Activated B cell treated with CpG ODN at 0.5 μM for 24 hours (primary cell): ENCODE measurements around the gene RIT1. TPM values are rescaled to one million over a fixed set of nuclear protein-coding genes. Genes with fewer than 3 reads are reported as not detected.

ENCODE experiments used
- ATAC-seq: fragments of 200-7000 bp; cut with Tn5 transposase; one replicate; pipeline ENCODE4 v1.10.0; 2021; ENCODE audit warnings: low read depth, mild to moderate bottlenecking, moderate library complexity
- CTCF ChIA-PET: fragments of 350-600 bp; sonication (Branson Sonifier 250); formaldehyde crosslinking; loops from one replicate; lab custom pipeline; 2021; ENCODE audit warnings: antibody characterized with exemption; lab: Charles Lee
- POLR2A ChIA-PET: fragments of 350-600 bp; sonication (Branson Sonifier 250); formaldehyde crosslinking; loops from one replicate; lab custom pipeline; 2021; ENCODE audit warnings: antibody characterized with exemption; lab: Charles Lee
- DNase-seq: peaks from one replicate; pipeline ENCODE4 v3.0.0; 2022
- H3K27ac Mint-ChIP-seq: one replicate; pipeline ENCODE4 v1.8.0; 2020; ENCODE audit warnings: mixed read lengths
- H3K27me3 Mint-ChIP-seq: one replicate; pipeline ENCODE4 v1.8.0; 2021; ENCODE audit warnings: mixed read lengths
- H3K36me3 Mint-ChIP-seq: one replicate; pipeline ENCODE4 v1.8.0; 2021; ENCODE audit warnings: low read depth, mixed read lengths
- H3K4me1 Mint-ChIP-seq: one replicate; pipeline ENCODE4 v1.8.0; 2021; ENCODE audit warnings: mixed read lengths
- H3K4me3 Mint-ChIP-seq: one replicate; pipeline ENCODE4 v1.8.0; 2020; ENCODE audit warnings: mild to moderate bottlenecking, mixed read lengths
- H3K9me3 Mint-ChIP-seq: one replicate; pipeline ENCODE4 v1.8.0; 2020; ENCODE audit warnings: mixed read lengths
- intact Hi-C: fragments of 100-400 bp; cut with micrococcal nuclease; formaldehyde crosslinking; loops from one replicate; pipeline ENCODE4 v1.15.1; 2024
- total RNA-seq: library from RNA; stranded (reverse); gene quantifications from 2 replicates; pipeline ENCODE4 v1.2.3, GENCODE V29; 2022
- TF ChIP-seq, protein P1 (sequence below): fragments of 200-600 bp; IDR thresholded peaks from one replicate; pipeline ENCODE4 v1.8.0; 2022; ENCODE audit warnings: antibody characterized with exemption, mild to moderate bottlenecking

RIT1 gene
- total RNA-seq, 1 donor from 2014 or later: 38.6 TPM

DNA sequence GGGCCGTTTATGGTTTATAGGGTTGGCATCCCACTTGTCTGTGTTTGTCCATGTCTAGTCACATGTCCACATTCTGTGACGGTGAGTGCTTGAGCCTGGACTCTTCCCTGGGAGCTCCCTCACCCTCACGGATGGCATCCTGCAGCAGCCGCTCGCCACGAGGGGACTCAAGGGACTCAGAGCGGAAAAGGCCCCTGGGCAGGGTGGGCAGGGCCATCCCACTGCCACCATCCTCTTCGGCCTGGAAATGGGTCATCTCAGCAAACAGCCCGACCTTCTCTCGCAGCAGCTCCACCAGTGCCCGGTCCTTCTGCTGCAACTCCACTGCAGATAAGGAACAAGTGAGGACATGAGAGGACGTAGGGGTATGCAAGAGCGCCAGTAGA, 41.3 kb upstream of the RIT1 start:
- H3K4me1 Mint-ChIP-seq: peaks cover 3% of the 10 kb centered on the region
- DNase-seq: no peak
- no peaks in the 10 kb centered on the region for H3K27me3 Mint-ChIP-seq
- H3K4me3 Mint-ChIP-seq: no peak overlapping the region
- H3K36me3 Mint-ChIP-seq: peaks cover 86% of the 10 kb centered on the region
- intact Hi-C loops: no loop called here
- no peak for ATAC-seq
- peak overlapping the region; percentile 35 for H3K27ac Mint-ChIP-seq
- H3K9me3 Mint-ChIP-seq: no peaks in the 10 kb centered on the region
- TF ChIP-seq, protein P1, sequence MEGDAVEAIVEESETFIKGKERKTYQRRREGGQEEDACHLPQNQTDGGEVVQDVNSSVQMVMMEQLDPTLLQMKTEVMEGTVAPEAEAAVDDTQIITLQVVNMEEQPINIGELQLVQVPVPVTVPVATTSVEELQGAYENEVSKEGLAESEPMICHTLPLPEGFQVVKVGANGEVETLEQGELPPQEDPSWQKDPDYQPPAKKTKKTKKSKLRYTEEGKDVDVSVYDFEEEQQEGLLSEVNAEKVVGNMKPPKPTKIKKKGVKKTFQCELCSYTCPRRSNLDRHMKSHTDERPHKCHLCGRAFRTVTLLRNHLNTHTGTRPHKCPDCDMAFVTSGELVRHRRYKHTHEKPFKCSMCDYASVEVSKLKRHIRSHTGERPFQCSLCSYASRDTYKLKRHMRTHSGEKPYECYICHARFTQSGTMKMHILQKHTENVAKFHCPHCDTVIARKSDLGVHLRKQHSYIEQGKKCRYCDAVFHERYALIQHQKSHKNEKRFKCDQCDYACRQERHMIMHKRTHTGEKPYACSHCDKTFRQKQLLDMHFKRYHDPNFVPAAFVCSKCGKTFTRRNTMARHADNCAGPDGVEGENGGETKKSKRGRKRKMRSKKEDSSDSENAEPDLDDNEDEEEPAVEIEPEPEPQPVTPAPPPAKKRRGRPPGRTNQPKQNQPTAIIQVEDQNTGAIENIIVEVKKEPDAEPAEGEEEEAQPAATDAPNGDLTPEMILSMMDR: no peak
- ChIA-PET POLR2A (interaction anchor here (11.7 kb wide), 1 partner anchor 25 kb away, joined by 127 read pairs; the partner anchor contains the start of gene ARHGEF2), CTCF (no interaction called here)

DNA sequence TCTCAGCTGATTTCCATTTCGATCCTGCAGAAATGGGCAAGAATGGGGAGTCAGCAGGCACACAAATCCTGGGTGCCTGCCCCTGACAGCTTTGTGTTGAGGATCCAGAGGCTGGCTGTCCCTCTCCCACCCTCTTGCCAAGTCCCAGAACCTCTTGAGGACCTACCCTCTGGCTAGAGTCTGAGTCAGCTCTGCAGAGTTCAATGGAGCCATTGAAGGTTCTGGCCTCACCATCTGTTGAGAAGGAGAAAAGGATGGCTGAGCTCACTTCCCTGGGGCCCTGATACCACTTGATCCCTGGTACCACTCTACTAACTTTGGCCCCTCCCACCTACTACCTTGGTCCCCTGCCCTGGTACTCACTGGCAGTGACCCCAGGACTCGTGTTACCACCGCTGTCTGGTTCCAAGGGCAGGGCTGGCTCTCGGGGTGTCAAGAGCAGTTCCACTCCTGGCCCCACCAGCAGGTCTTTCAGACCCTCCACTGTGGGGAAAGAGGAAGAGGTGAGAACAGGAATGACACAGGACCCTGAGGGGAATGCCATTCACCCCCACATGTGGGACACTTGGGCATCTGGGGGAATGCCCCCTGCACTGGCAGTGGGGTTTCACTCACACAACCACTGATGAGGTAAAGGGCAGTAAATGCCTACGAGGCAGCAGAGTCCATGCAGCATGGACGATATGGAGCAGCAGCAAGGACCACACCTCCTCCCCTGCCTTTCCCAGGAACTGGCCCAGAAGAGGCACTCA, 40.8 kb upstream of the RIT1 start:
- no peaks in the 10 kb centered on the region for H3K27me3 Mint-ChIP-seq

DNA sequence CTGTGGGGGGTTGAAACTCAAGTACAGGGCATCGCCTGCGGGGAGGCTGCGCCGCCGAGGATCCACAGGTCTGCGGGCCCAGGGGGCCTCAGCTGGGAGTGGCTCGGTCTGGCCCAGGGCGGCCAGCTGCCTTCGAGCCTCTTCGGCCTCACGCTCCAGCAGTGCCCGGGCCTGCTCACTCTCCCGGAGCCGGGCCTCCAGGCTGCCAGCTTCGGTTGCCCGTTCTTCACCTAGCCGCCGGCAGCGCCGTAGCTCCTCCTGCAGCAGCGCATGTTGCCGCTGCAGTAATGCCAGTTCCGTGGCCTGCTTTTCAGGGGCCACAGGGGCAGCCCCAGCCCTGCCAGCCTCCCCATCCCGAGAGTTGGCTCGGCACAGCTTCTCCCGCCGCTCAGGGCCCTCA, 39.7 kb upstream of the RIT1 start:
- Mint-ChIP-seq H3K27ac (peak overlapping the region; percentile 73), H3K27me3 (no peaks in the 10 kb centered on the region), H3K9me3 (no peaks in the 10 kb centered on the region), H3K4me3 (no peak overlapping the region), H3K36me3 (peaks cover 87% of the 10 kb centered on the region), H3K4me1 (peaks cover 19% of the 10 kb centered on the region)
- ChIA-PET POLR2A (interaction anchor here (0.8 kb wide), 1 partner anchor 9 kb away, joined by 3 read pairs; no protein-coding TSS in a partner anchor), CTCF (no interaction called here)
- DNase-seq (no peak), ATAC-seq (no peak)
- intact Hi-C loops: no loop called here
- TF ChIP-seq, protein P1: no peak

More for the DNA sequence above, 40.8 kb upstream of the RIT1 start:
- POLR2A ChIA-PET: interaction anchor here (0.8 to 11.7 kb wide), 2 partner anchors 8 to 26 kb away, joined by 3 to 127 read pairs; partner anchors contain the start of gene ARHGEF2
- TF ChIP-seq, protein P1: no peak
- Mint-ChIP-seq H3K4me3 (no peak overlapping the region), H3K27ac (peak overlapping the region; percentile 73), H3K4me1 (peaks cover 8% of the 10 kb centered on the region), H3K9me3 (no peaks in the 10 kb centered on the region), H3K36me3 (peaks cover 85% of the 10 kb centered on the region)
- DNase-seq (no peak), ATAC-seq (no peak)
- intact Hi-C loops: no loop called here
- CTCF ChIA-PET: interaction anchor here (0.5 kb wide), 1 partner anchor 13 kb away, joined by 3 read pairs; no protein-coding TSS in a partner anchor

DNA sequence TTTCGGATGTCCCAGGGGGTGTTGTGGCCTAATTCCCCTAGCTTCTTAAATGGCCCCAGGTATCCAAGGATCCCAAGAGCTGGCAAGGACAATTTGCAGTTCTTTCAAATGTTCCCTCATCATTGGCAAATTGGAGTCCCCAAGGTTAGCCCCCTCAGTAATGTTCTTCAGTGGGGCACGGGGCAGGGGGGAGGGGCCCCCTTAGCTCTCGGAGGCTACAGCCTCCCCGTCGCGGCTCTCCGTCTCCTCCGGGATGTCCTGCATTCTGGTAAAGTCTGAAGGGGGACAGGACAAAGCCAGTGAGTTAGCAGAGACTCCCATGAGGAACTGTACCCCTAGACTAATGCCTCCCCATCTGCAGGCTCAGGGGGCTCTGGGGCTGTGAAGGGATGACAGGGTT, 36.6 kb upstream of the RIT1 start:
- H3K27me3 Mint-ChIP-seq: no peaks in the 10 kb centered on the region
- no peak for DNase-seq
- H3K27ac Mint-ChIP-seq: peak overlapping the region; percentile 92
- intact Hi-C loops: no loop called here
- TF ChIP-seq, protein P1: no peak
- no peaks in the 10 kb centered on the region for H3K9me3 Mint-ChIP-seq
- ChIA-PET CTCF (interaction anchor here (1.3 to 2.1 kb wide), 3 partner anchors 10 to 42 kb away, joined by 3 to 6 read pairs (median 3); no protein-coding TSS in a partner anchor), POLR2A (interaction anchor here (0.6 to 1.9 kb wide), 9 partner anchors 9 to 112 kb away, joined by 3 to 12 read pairs (median 4); partner anchors contain the start of genes ARHGEF2 and KHDC4)
- H3K4me3 Mint-ChIP-seq: no peak overlapping the region
- H3K36me3 Mint-ChIP-seq: peaks cover 63% of the 10 kb centered on the region
- no peak for ATAC-seq
- peaks cover 49% of the 10 kb centered on the region for H3K4me1 Mint-ChIP-seq

DNA sequence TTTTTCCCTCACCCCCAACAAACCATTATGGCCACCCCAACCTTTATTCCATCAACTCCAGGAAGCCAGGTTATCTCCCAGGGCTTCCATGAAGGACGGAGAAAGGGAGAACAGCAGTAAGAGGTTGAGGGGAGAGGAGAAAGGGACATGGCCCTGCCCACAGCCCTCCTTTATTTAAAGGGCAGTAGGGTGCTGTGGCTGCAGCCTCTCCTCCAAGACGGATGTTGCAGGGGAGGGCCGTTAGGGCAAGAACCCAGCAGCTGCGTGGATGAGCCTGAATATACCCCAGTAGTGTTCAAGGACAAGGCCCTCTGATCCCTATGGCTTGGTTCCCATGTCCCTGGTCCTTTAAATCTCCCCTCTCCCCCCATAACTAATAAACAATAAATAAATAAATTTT, 36.1 kb upstream of the RIT1 start:
- Mint-ChIP-seq H3K27me3 (no peaks in the 10 kb centered on the region), H3K9me3 (no peaks in the 10 kb centered on the region), H3K4me1 (peaks cover 54% of the 10 kb centered on the region), H3K36me3 (peaks cover 59% of the 10 kb centered on the region), H3K27ac (peak overlapping the region; percentile 92), H3K4me3 (no peak overlapping the region)
- POLR2A ChIA-PET: interaction anchor here (0.6 to 1.9 kb wide), 9 partner anchors 8 to 112 kb away, joined by 3 to 12 read pairs (median 4); partner anchors contain the start of genes ARHGEF2 and KHDC4
- DNase-seq: no peak
- intact Hi-C loops: no loop called here
- ATAC-seq: no peak
- TF ChIP-seq, protein P1: no peak
- CTCF ChIA-PET: interaction anchor here (1.3 to 2.1 kb wide), 3 partner anchors 9 to 42 kb away, joined by 3 to 6 read pairs (median 3); no protein-coding TSS in a partner anchor
